ENCODE measurements around the gene RNF113B. TPM values are rescaled to one million over a fixed set of nuclear protein-coding genes. Genes with fewer than 3 reads are reported as not detected.

Gene RNF113B
- polyA plus RNA-seq, 4 donors = 0.10 to 0.19 (median 0.10) TPM; not detected in 1

- no peak for DNase-seq (ENCODE audit: low read depth in 4 of 4, low spot score in 2 of 4)
These were observed 29.9 kb upstream of the RNF113B start for GRCh38 chr13:98206946-98207345.

GRCh38 chr13:98204546-98204945 lies 27.5 kb upstream of the RNF113B start:
- DNase-seq (ENCODE audit: low read depth in 4 of 4, low spot score in 2 of 4) = no peak

- no peak for DNase-seq (ENCODE audit: low read depth in 4 of 4, low spot score in 2 of 4)
These were observed 26.7 kb upstream of the RNF113B start for GRCh38 chr13:98203646-98204326.

GRCh38 chr13:98201984-98202383 lies 24.9 kb upstream of the RNF113B start:
- DNase-seq (ENCODE audit: low read depth in 4 of 4, low spot score in 2 of 4) = no peak

- DNase-seq (ENCODE audit: low read depth in 4 of 4, low spot score in 2 of 4) = no peak
These were observed 24.1 kb upstream of the RNF113B start for GRCh38 chr13:98201189-98201588.

GRCh38 chr13:98200211-98200878 lies 23.3 kb upstream of the RNF113B start:
- DNase-seq (ENCODE audit: low read depth in 4 of 4, low spot score in 2 of 4) = no peak

- no peak for DNase-seq (ENCODE audit: low read depth in 4 of 4, low spot score in 2 of 4)
These were observed 22.4 kb upstream of the RNF113B start for GRCh38 chr13:98199480-98199879.

- DNase-seq (ENCODE audit: low read depth in 4 of 4, low spot score in 2 of 4) = no peak
These were observed 21.6 kb upstream of the RNF113B start for GRCh38 chr13:98198683-98199082.

GRCh38 chr13:98195054-98195791 lies 18.2 kb upstream of the RNF113B start:
- DNase-seq (ENCODE audit: low read depth in 4 of 4, low spot score in 2 of 4) = no peak

GRCh38 chr13:98192008-98192407 lies 14.9 kb upstream of the RNF113B start:
- no peak for DNase-seq (ENCODE audit: low read depth in 4 of 4, low spot score in 2 of 4)

GRCh38 chr13:98190889-98191444 lies 13.9 kb upstream of the RNF113B start:
- no peak for DNase-seq (ENCODE audit: low read depth in 4 of 4, low spot score in 2 of 4)

GRCh38 chr13:98189841-98190505 lies 12.9 kb upstream of the RNF113B start:
- DNase-seq (ENCODE audit: low read depth in 4 of 4, low spot score in 2 of 4) = no peak

GRCh38 chr13:98188544-98189166 lies 11.6 kb upstream of the RNF113B start:
- no peak for DNase-seq (ENCODE audit: low read depth in 4 of 4, low spot score in 2 of 4)

GRCh38 chr13:98187965-98188261 lies 10.8 kb upstream of the RNF113B start:
- DNase-seq (ENCODE audit: low read depth in 4 of 4, low spot score in 2 of 4) = no peak

- no peak for DNase-seq (ENCODE audit: low read depth in 4 of 4, low spot score in 2 of 4)
These were observed 10.3 kb upstream of the RNF113B start for GRCh38 chr13:98187155-98187964.

- DNase-seq (ENCODE audit: low read depth in 4 of 4, low spot score in 2 of 4) = no peak
These were observed 7.7 kb upstream of the RNF113B start for GRCh38 chr13:98184792-98185191.

- no peak for DNase-seq (ENCODE audit: low read depth in 4 of 4, low spot score in 2 of 4)
These were observed 5.5 kb upstream of the RNF113B start for GRCh38 chr13:98182589-98182988.

- DNase-seq (ENCODE audit: low read depth in 4 of 4, low spot score in 2 of 4) = no peak
These were observed 5.1 kb upstream of the RNF113B start for GRCh38 chr13:98182153-98182552.

GRCh38 chr13:98181111-98181815 lies 4.2 kb upstream of the RNF113B start:
- DNase-seq (ENCODE audit: low read depth in 4 of 4, low spot score in 2 of 4) = no peak
